Measurements from ENCODE around the gene TMEM130.

Gene TMEM130, protein sequence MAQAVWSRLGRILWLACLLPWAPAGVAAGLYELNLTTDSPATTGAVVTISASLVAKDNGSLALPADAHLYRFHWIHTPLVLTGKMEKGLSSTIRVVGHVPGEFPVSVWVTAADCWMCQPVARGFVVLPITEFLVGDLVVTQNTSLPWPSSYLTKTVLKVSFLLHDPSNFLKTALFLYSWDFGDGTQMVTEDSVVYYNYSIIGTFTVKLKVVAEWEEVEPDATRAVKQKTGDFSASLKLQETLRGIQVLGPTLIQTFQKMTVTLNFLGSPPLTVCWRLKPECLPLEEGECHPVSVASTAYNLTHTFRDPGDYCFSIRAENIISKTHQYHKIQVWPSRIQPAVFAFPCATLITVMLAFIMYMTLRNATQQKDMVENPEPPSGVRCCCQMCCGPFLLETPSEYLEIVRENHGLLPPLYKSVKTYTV

DNA sequence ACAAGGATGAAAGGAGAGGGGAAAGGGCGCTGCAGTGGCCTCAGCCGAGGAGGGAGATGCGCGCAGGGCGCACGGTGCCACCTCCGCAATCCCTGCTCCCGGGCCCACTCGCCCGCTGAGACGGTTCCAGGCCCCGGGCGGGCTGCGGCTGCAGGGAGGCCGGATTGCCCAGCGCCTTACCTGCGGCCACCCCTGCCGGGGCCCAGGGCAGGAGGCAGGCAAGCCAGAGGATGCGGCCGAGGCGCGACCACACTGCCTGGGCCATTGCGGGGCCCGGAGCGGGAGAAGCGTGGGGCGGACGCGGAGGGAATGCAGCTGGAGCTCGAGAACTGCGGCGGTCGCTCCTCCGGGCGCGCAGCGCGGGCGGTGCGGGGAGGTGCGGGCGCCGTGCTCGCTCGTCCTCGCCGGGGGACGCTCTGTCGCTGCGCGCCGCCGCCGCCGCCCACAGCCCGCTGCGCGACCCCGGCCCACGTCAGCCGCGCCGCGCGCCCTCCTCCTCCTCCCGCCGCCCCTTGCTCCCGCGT lies at the start of gene TMEM130:
Gene TMEM130 (minus strand): TSS at position 418 of the 524 bp plus-strand sequence. CDS start 153 bp downstream, at position 265.
- no peak for TF ChIP-seq FOXM1 (IDR thresholded peaks at IDR 0.05; ENCODE audit: borderline replicate concordance, low read depth)
- TF ChIP-seq TAF1 (IDR thresholded peaks at IDR 0.05; ENCODE audit: low read depth) = no peak
- no peak for TF ChIP-seq EP300 (IDR thresholded peaks at IDR 0.05; ENCODE audit: borderline replicate concordance)
- TF ChIP-seq USF1 (IDR thresholded peaks at IDR 0.05) = no peak
- no peak for TF ChIP-seq TCF12 (IDR thresholded peaks at IDR 0.05; ENCODE audit: low read depth)

DNA sequence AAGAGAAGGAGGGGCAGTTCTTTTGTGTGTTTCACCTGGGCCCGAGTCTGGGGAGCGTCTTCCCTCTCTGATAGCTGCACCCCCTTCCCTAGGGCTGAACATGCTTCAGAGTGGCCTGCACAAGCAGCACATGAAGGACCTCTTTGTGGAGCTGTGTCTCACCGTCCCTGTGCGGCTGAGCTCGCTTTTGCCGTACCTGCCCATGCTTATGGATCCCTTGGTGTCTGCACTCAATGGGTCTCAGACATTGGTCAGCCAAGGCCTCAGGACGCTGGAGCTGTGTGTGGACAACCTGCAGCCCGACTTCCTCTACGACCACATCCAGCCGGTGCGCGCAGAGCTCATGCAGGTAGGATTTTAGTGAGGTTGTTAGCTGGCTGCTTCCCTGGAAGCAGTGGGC lies 47.5 kb upstream of the TMEM130 start:
- TF ChIP-seq NFIC (IDR thresholded peaks at IDR 0.05) = no peak
- no peak for TF ChIP-seq EGR1 (IDR thresholded peaks at IDR 0.05)

GRCh38 chr7:98913612-98914011 lies 43.8 kb upstream of the TMEM130 start:
- TF ChIP-seq FOXM1 (IDR thresholded peaks at IDR 0.05; ENCODE audit: borderline replicate concordance, low read depth) (no peak), RAD21 (IDR thresholded peaks at IDR 0.05; ENCODE audit: low read depth) (no peak), CEBPB (IDR thresholded peaks at IDR 0.05) (no peak), TCF12 (IDR thresholded peaks at IDR 0.05; ENCODE audit: low read depth) (no peak), TEAD4 (IDR thresholded peaks at IDR 0.05) (no peak), USF1 (IDR thresholded peaks at IDR 0.05) (no peak), CREB1 (IDR thresholded peaks at IDR 0.05; ENCODE audit: low read depth) (no peak), ZBTB7A (IDR thresholded peaks at IDR 0.05; ENCODE audit: low read depth) (no peak), NFIC (IDR thresholded peaks at IDR 0.05) (no peak), EGR1 (IDR thresholded peaks at IDR 0.05) (no peak), MAX (IDR thresholded peaks at IDR 0.05) (no peak), TAF1 (IDR thresholded peaks at IDR 0.05; ENCODE audit: low read depth) (no peak), YY1 (IDR thresholded peaks at IDR 0.05; ENCODE audit: low read depth) (no peak), EP300 (IDR thresholded peaks at IDR 0.05; ENCODE audit: borderline replicate concordance) (no peak)
- TF ChIP-seq, protein P1, sequence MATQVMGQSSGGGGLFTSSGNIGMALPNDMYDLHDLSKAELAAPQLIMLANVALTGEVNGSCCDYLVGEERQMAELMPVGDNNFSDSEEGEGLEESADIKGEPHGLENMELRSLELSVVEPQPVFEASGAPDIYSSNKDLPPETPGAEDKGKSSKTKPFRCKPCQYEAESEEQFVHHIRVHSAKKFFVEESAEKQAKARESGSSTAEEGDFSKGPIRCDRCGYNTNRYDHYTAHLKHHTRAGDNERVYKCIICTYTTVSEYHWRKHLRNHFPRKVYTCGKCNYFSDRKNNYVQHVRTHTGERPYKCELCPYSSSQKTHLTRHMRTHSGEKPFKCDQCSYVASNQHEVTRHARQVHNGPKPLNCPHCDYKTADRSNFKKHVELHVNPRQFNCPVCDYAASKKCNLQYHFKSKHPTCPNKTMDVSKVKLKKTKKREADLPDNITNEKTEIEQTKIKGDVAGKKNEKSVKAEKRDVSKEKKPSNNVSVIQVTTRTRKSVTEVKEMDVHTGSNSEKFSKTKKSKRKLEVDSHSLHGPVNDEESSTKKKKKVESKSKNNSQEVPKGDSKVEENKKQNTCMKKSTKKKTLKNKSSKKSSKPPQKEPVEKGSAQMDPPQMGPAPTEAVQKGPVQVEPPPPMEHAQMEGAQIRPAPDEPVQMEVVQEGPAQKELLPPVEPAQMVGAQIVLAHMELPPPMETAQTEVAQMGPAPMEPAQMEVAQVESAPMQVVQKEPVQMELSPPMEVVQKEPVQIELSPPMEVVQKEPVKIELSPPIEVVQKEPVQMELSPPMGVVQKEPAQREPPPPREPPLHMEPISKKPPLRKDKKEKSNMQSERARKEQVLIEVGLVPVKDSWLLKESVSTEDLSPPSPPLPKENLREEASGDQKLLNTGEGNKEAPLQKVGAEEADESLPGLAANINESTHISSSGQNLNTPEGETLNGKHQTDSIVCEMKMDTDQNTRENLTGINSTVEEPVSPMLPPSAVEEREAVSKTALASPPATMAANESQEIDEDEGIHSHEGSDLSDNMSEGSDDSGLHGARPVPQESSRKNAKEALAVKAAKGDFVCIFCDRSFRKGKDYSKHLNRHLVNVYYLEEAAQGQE (IDR thresholded peaks at IDR 0.05; ENCODE audit: low read depth) = no peak

GRCh38 chr7:98913026-98913425 lies 43.2 kb upstream of the TMEM130 start:
- TF ChIP-seq CREB1 (IDR thresholded peaks at IDR 0.05; ENCODE audit: low read depth) (no peak), EGR1 (IDR thresholded peaks at IDR 0.05) (no peak), ZBTB7A (IDR thresholded peaks at IDR 0.05; ENCODE audit: low read depth) (no peak), CEBPB (IDR thresholded peaks at IDR 0.05) (no peak), EP300 (IDR thresholded peaks at IDR 0.05; ENCODE audit: borderline replicate concordance) (no peak), TEAD4 (IDR thresholded peaks at IDR 0.05) (no peak), MAX (IDR thresholded peaks at IDR 0.05) (no peak), FOXM1 (IDR thresholded peaks at IDR 0.05; ENCODE audit: borderline replicate concordance, low read depth) (no peak), USF1 (IDR thresholded peaks at IDR 0.05) (no peak), NFIC (IDR thresholded peaks at IDR 0.05) (no peak), TCF12 (IDR thresholded peaks at IDR 0.05; ENCODE audit: low read depth) (no peak), YY1 (IDR thresholded peaks at IDR 0.05; ENCODE audit: low read depth) (no peak), TAF1 (IDR thresholded peaks at IDR 0.05; ENCODE audit: low read depth) (no peak), RAD21 (IDR thresholded peaks at IDR 0.05; ENCODE audit: low read depth) (no peak)
- TF ChIP-seq, protein P1 (IDR thresholded peaks at IDR 0.05; ENCODE audit: low read depth) = no peak

DNA sequence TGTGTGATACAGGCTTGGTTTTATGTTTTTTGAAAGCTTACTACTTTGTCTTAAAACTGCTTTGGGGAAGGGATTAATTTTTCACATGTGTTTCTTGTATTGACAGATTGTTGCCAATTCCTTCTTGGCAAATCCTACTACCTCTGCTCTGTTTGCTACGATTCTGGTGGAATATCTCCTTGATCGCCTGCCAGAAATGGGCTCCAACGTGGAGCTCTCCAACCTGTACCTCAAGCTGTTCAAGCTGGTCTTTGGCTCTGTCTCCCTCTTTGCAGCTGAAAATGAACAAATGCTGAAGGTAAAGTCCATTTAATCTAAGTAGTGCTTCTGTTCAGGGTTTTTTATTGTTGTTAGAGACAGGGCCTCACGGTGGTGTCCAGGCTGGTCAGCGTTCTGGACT lies 42.1 kb upstream of the TMEM130 start:
- TF ChIP-seq NFIC (IDR thresholded peaks at IDR 0.05) (no peak), TCF12 (IDR thresholded peaks at IDR 0.05; ENCODE audit: low read depth) (no peak), TAF1 (IDR thresholded peaks at IDR 0.05; ENCODE audit: low read depth) (no peak), TEAD4 (IDR thresholded peaks at IDR 0.05) (no peak), CREB1 (IDR thresholded peaks at IDR 0.05; ENCODE audit: low read depth) (no peak), ZBTB7A (IDR thresholded peaks at IDR 0.05; ENCODE audit: low read depth) (no peak)
